Cardiac muscle cell (in vitro differentiated cells and primary cell): ENCODE measurements around the gene ABLIM1. TPM values are rescaled to one million over a fixed set of nuclear protein-coding genes. Genes with fewer than 3 reads are reported as not detected.

ENCODE experiments used
- DNase-seq, 2 donors: peaks; one replicate each; pipeline versions ENCODE4 v3.0.0 to v3.0.0-alpha.2; 2010 to 2017; ENCODE audit warnings: low read depth in 1 of 2, low spot score in 1 of 2
- H3K27ac ChIP-seq: fragments of 200-600 bp; sonication (generic); 2 replicates; pipeline ENCODE4 v1.5.1; 2016
- H3K27me3 ChIP-seq: fragments of 200-600 bp; sonication (generic); 2 replicates; pipeline ENCODE4 v1.6.0; 2016; ENCODE audit warnings: control low read depth
- H3K36me3 ChIP-seq: fragments of 200-600 bp; sonication (generic); 2 replicates; pipeline ENCODE4 v1.5.1; 2016; ENCODE audit warnings: control low read depth
- H3K4me1 ChIP-seq: fragments of 200-600 bp; sonication (generic); 2 replicates; pipeline ENCODE4 v1.8.1; 2017; ENCODE audit warnings: low read depth, mild to moderate bottlenecking, mixed run types
- H3K4me3 ChIP-seq: fragments of 200-600 bp; sonication (generic); 2 replicates; pipeline ENCODE4 v1.5.1; 2016; ENCODE audit warnings: mild to moderate bottlenecking
- H3K9me3 ChIP-seq: fragments of 200-600 bp; sonication (generic); 2 replicates; pipeline ENCODE4 v1.5.1; 2017; ENCODE audit warnings: low read depth, mild to moderate bottlenecking, control low read depth
- polyA plus RNA-seq: library from polyadenylated mRNA; unstranded; fragments of >200 nt; fragmentation: Nextera tagmentation; extraction: Ambion mirVana; gene quantifications from 2 replicates; pipeline ENCODE4 v1.2.1, GENCODE V29; 2016
- total RNA-seq: library from RNA; depleted of rRNA; stranded (reverse); fragments of >200 nt; gene quantifications from 2 replicates; pipeline ENCODE4 v1.2.3, GENCODE V29; 2016
- TF ChIP-seq, protein P1 (sequence below): IDR thresholded peaks from 2 replicates; pipeline ENCODE4 v1.5.1; 2012; ENCODE audit warnings: low read depth, mild to moderate bottlenecking, low read length

Gene ABLIM1
- total and polyA plus RNA-seq, 2 experiments from 2014 or later: 105 to 148 TPM

DNA sequence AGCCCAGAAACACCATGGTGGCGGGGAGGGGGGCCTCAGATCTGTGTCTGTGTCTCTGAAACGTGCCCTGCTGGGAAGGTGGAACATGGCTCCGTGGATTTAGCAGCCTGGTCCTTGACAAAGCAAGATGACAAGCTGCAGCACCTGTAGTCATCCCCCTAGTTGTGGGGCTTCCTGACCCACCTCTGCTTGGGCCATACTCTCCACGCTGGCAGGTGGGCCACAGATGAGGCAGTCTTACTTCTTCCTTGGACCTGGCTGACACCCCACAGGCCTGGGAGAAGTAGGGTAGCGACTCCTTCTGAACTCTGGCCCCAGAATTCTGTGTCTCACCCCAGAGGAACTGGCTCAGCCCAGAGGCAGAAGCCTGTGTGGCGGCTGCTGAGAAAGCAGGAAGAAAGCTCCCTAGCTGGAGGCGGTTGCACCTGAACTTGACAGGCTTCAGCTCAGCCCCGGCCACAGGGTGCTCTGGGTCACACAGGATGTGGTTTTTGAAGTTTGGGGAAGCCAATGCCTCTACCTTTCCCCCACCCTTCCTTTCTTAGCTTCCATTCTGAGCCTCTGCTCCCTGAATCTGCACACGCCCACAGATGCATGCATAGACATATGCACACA is 113.9 kb downstream of the ABLIM1 start:
- no peaks in the 10 kb centered on the region for H3K36me3 ChIP-seq
- H3K27me3 ChIP-seq: no peaks in the 10 kb centered on the region
- H3K4me3 ChIP-seq: no peak overlapping the region
- no peak overlapping the region for H3K27ac ChIP-seq
- no peaks in the 10 kb centered on the region for H3K9me3 ChIP-seq
- H3K4me1 ChIP-seq: no peaks in the 10 kb centered on the region
- no peak for DNase-seq
- TF ChIP-seq, protein P1, sequence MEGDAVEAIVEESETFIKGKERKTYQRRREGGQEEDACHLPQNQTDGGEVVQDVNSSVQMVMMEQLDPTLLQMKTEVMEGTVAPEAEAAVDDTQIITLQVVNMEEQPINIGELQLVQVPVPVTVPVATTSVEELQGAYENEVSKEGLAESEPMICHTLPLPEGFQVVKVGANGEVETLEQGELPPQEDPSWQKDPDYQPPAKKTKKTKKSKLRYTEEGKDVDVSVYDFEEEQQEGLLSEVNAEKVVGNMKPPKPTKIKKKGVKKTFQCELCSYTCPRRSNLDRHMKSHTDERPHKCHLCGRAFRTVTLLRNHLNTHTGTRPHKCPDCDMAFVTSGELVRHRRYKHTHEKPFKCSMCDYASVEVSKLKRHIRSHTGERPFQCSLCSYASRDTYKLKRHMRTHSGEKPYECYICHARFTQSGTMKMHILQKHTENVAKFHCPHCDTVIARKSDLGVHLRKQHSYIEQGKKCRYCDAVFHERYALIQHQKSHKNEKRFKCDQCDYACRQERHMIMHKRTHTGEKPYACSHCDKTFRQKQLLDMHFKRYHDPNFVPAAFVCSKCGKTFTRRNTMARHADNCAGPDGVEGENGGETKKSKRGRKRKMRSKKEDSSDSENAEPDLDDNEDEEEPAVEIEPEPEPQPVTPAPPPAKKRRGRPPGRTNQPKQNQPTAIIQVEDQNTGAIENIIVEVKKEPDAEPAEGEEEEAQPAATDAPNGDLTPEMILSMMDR: no peak

DNA sequence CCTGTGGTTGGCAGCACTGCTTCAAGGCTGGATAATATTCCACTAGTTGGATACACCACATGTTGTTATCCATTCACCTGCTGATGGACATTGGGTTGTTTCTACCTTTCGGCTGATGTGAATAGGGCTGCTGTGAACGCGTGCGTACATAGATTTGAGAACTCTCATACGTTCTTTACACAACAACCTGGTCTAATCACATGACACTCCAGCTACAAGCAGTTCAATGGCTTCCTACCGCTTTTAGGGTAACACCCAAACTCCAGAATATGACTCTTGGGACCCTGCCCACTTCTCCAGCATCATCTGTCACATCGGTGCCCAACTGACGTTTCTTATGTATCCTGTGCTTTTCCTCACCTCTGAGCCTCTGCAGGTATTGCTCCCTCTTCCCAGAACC is 114.6 kb downstream of the ABLIM1 start:
- no peaks in the 10 kb centered on the region for H3K36me3 ChIP-seq

DNA sequence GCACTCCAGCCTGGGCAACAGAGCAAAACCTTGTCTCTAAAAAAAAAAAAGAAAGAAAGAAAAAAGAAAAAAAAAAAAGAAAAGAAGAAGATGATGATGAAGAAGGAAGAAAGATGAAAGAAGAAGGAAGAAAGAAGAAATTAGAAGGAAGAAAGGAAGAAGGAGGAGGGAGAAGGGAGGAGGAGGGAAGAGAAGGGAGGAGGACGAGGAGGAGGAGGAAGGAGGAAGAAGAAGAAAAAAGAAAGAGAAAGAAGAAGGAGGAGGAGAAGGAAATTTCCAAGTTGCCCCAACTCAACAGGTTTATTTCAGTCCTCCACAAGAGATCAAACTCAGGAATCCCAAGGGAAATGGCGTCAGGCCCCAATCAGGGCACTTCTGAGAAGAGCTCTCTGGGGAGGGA is 115.7 kb downstream of the ABLIM1 start:
- Histone ChIP-seq H3K4me1 (peaks cover 4% of the 10 kb centered on the region), H3K9me3 (no peaks in the 10 kb centered on the region), H3K27me3 (no peaks in the 10 kb centered on the region), H3K36me3 (no peaks in the 10 kb centered on the region), H3K4me3 (no peak overlapping the region), H3K27ac (no peak overlapping the region)
- DNase-seq: no peak
- TF ChIP-seq, protein P1: no peak

More for the DNA sequence above, 114.6 kb downstream of the ABLIM1 start:
- TF ChIP-seq, protein P1: no peak
- H3K4me3 ChIP-seq: no peak overlapping the region
- no peaks in the 10 kb centered on the region for H3K4me1 ChIP-seq
- H3K9me3 ChIP-seq: no peaks in the 10 kb centered on the region
- no peak overlapping the region for H3K27ac ChIP-seq
- no peaks in the 10 kb centered on the region for H3K27me3 ChIP-seq
- no peak for DNase-seq

DNA sequence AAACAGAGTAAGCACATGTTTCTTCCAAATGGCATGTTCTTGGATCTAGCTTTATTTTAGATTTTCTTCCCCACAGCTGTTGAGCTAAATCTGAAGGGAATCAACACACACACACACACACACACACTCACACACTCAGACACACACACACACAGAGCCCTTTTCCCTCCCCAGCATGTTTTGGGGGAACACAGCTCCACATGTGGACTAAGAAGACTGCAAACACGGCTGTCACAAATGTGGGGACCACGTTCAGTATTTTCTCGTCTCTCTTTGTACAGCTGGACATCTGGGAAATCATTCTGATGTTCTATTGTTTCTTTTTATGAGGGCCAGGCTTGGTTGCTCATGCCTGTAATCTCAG is 116.3 kb downstream of the ABLIM1 start:
- TF ChIP-seq, protein P1: no peak
- no peak overlapping the region for H3K4me3 ChIP-seq
- DNase-seq: no peak
- peaks cover 4% of the 10 kb centered on the region for H3K4me1 ChIP-seq
- no peaks in the 10 kb centered on the region for H3K27me3 ChIP-seq
- H3K36me3 ChIP-seq: peaks cover under 1% of the 10 kb centered on the region
- no peak overlapping the region for H3K27ac ChIP-seq
- no peaks in the 10 kb centered on the region for H3K9me3 ChIP-seq

DNA sequence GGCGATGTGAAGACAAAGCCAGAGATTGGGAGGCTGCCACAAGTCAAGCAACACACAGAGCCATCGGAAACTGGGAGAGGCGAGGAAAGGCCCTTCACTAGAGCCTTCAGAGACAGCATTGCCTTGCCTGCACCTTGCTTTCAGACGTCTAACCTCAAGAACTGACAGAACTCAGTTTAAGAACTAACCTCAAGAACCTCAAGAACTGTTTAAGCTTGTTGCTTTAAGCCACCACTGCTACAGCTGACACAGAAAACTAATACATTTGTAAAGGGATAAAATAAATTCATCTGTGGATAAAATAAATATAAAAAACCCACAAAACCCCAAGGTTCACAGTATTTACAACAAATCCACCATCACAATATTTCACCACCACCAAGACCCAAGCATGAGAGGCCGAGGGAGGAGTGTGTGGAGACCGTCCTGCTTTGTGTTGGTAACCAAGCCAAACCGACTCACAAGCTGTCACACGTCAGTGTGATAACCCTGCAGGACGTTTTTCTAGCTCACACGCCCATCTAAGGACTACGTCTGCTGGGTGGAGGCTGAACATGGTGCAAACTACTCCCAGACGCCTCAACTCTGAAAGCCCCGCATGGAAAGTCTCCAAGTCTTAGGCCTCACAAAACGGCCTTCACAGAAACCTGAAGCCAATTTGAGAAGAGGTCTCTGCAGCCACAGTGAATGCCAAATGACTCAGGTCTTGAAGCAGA is 116.8 kb downstream of the ABLIM1 start:
- H3K9me3 ChIP-seq: no peaks in the 10 kb centered on the region
- no peak overlapping the region for H3K4me3 ChIP-seq
- peaks cover 5% of the 10 kb centered on the region for H3K36me3 ChIP-seq
- no peaks in the 10 kb centered on the region for H3K27me3 ChIP-seq
- TF ChIP-seq, protein P1: no peak
- peaks cover 4% of the 10 kb centered on the region for H3K4me1 ChIP-seq
- H3K27ac ChIP-seq: no peak overlapping the region
- peak in 1 of 2 donors; percentile 81 for DNase-seq
